Measurements from ENCODE around the gene DNAJC4.

GRCh38 chr11:64220271-64220670, 10.1 kb upstream of the DNAJC4 start:
- TF ChIP-seq EP300 (conservative IDR thresholded peaks at IDR 0.05; ENCODE audit: poor library complexity, severe bottlenecking) = no peak
- TF ChIP-seq RAD21 (conservative IDR thresholded peaks at IDR 0.05) = no peak
- no peak for TF ChIP-seq CTCF (IDR thresholded peaks at IDR 0.05; ENCODE audit: poor library complexity, severe bottlenecking)
- no peak for TF ChIP-seq TAF1 (IDR thresholded peaks at IDR 0.05; ENCODE audit: low read depth)

All from neural cell (in vitro differentiated cells).